BLaER1 treated with 17β-estradiol and CSF1 and Interleukin-3, amounts not matched to agents 10 nM and 100 nM (cell line): ENCODE results near the gene EIF4B.
"Not testable (repeated sequence)": the region's sequence is repeated elsewhere in the genome, so short reads cannot be mapped to it uniquely, and the experiment has no call there.

ENCODE experiments used
- H3K27ac ChIP-seq, 11 experiments: shearing (Covaris generic); formaldehyde crosslinking; 2 replicates each; pipeline ENCODE4 v1.8.1; 2022
- H3K27me3 ChIP-seq, 11 experiments: shearing (Covaris generic); formaldehyde crosslinking; 2 replicates each; pipeline ENCODE4 v1.8.1; 2022
- H3K36me3 ChIP-seq, 11 experiments: shearing (Covaris generic); formaldehyde crosslinking; 2 replicates each; pipeline ENCODE4 v1.8.1; 2022
- H3K4me1 ChIP-seq, 10 experiments: shearing (Covaris generic); formaldehyde crosslinking; 2 replicates each; pipeline ENCODE4 v1.8.1; 2022
- H3K4me2 ChIP-seq, 11 experiments: shearing (Covaris generic); formaldehyde crosslinking; 2 replicates each; pipeline ENCODE4 v1.8.1; 2022
- H3K4me3 ChIP-seq, 10 experiments: shearing (Covaris generic); formaldehyde crosslinking; 2 replicates each; pipeline ENCODE4 v1.8.1; 2022
- H3K9ac ChIP-seq, 11 experiments: shearing (Covaris generic); formaldehyde crosslinking; 2 replicates each; pipeline ENCODE4 v1.8.1; 2022
- H3K9me3 ChIP-seq, 11 experiments: shearing (Covaris generic); formaldehyde crosslinking; replicated peaks in 1 of 11; 2 replicates each; pipeline ENCODE4 v1.8.1; 2022
- H4K20me1 ChIP-seq, 11 experiments: shearing (Covaris generic); formaldehyde crosslinking; 2 replicates each; pipeline ENCODE4 v1.8.1; 2022
- Cebpa-rat ChIP-seq, 11 experiments: shearing (Covaris generic); IDR thresholded peaks; 2 replicates each; pipeline ENCODE4 v1.8.1; 2022

The EIF4B gene

DNA sequence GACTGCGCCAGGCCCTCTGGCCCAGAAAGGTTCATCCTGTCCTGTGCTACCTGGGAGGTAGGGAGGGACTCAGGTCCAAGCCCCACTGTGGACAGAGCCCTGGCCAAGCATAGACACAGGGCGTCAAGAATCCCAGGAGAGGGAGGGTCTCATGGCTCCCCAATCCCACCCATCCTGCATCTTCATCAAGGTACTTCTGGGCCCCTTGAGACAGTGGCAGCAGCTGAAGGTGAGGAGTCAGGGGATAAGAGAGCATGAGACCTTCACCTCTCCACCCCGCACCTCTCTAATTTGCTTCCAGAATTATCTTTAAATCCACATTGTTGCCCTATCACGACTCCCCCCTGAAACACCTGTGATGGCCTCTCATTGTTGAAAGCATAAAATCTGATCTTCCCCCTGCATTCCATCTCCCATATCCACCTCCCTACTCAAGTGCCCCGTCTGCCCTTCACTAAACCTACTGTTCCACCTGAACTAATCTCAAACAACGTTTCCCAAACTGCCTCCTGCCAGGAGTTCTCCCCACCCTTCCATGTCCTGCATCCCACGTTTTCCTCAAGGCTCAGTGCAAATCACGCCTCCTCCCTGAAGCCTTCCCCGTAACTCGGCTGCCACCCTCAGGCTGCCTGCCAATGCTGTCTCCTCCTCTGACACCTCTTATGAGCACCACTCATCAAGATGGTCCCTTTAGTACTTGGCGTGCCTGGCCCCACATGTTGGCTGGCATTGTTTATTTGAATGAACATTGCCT lies 30.3 kb upstream of the EIF4B start:
- Histone ChIP-seq H3K9me3 (no peaks in the 10 kb centered on the region), H3K4me2 (no peak overlapping the region), H3K27ac (no peak overlapping the region), H3K36me3 (no peaks in the 10 kb centered on the region), H3K4me3 (no peak overlapping the region), H3K4me1 (no peaks in the 10 kb centered on the region), H4K20me1 (no peaks in the 10 kb centered on the region), H3K27me3 (no peaks in the 10 kb centered on the region), H3K9ac (no peak overlapping the region)
- TF ChIP-seq Cebpa-rat (IDR thresholded peaks at IDR 0.05) = no peak

DNA sequence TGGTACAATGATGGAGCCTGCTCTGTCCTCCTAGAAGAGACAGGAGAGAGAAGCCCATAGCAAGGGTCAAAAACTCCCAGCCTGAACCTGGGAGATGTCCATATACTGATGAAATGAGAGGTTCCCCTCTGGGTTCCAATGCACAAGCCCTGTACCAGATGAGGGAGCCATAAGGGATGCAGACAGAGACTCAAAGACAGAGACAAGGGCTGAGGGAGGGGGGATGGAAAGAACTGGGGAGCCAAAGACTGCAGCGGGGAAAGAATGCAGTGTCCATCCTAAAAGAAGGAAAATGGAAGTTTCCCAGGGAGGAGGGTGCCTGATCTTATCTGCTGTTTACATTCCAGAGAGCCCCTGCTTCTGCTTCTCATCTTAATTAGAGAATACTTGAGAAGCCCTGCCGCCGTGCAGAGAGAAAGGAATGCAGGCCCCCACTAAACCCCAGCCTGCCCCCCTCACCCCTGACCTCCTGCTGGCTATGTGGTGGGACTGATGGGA lies 29.6 kb upstream of the EIF4B start:
- Histone ChIP-seq H3K9ac (no peak overlapping the region), H3K4me3 (no peak overlapping the region), H3K36me3 (no peaks in the 10 kb centered on the region), H4K20me1 (no peaks in the 10 kb centered on the region), H3K4me2 (no peak overlapping the region), H3K4me1 (no peaks in the 10 kb centered on the region), H3K9me3 (no peaks in the 10 kb centered on the region), H3K27ac (no peak overlapping the region), H3K27me3 (no peaks in the 10 kb centered on the region)
- TF ChIP-seq Cebpa-rat (IDR thresholded peaks at IDR 0.05) = no peak

DNA sequence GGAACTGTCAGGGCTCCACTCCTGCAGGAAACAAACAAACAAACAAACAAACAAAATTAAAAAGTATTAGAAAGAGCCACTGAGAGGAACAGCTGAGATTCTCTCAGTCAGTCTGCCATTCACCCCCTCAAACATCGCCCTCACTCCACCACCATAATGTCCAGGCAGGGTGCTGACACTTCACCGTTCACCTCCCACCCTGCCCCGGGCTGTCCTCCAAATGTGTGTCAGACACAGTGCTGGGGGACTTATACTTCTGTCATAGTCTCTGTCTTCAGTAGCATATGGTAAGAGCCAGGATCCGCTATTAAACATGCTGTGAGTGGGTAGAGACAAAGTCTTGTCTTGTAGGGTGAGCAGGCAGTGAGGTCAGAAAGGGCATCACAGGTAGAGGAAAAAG lies 29.1 kb upstream of the EIF4B start:
- H4K20me1 ChIP-seq = no peaks in the 10 kb centered on the region
- H3K4me1 ChIP-seq = no peaks in the 10 kb centered on the region
- H3K4me3 ChIP-seq = no peak overlapping the region
- H3K36me3 ChIP-seq = no peaks in the 10 kb centered on the region
- TF ChIP-seq Cebpa-rat (IDR thresholded peaks at IDR 0.05) = no peak
- H3K9ac ChIP-seq = no peak overlapping the region
- H3K4me2 ChIP-seq = no peak overlapping the region
- no peak overlapping the region for H3K27ac ChIP-seq
- no peaks in the 10 kb centered on the region for H3K27me3 ChIP-seq
- H3K9me3 ChIP-seq = no peaks in the 10 kb centered on the region

- no peaks in the 10 kb centered on the region for H3K9me3 ChIP-seq
- H3K4me3 ChIP-seq = no peak overlapping the region
- no peaks in the 10 kb centered on the region for H4K20me1 ChIP-seq
- no peaks in the 10 kb centered on the region for H3K27me3 ChIP-seq
- no peak overlapping the region for H3K27ac ChIP-seq
- no peaks in the 10 kb centered on the region for H3K4me1 ChIP-seq
- H3K9ac ChIP-seq = no peak overlapping the region
- no peak overlapping the region for H3K4me2 ChIP-seq
- TF ChIP-seq Cebpa-rat (IDR thresholded peaks at IDR 0.05) = no peak
- no peaks in the 10 kb centered on the region for H3K36me3 ChIP-seq
Observed at GRCh38 chr12:52980096-52980649, 26.1 kb upstream of the EIF4B start.

DNA sequence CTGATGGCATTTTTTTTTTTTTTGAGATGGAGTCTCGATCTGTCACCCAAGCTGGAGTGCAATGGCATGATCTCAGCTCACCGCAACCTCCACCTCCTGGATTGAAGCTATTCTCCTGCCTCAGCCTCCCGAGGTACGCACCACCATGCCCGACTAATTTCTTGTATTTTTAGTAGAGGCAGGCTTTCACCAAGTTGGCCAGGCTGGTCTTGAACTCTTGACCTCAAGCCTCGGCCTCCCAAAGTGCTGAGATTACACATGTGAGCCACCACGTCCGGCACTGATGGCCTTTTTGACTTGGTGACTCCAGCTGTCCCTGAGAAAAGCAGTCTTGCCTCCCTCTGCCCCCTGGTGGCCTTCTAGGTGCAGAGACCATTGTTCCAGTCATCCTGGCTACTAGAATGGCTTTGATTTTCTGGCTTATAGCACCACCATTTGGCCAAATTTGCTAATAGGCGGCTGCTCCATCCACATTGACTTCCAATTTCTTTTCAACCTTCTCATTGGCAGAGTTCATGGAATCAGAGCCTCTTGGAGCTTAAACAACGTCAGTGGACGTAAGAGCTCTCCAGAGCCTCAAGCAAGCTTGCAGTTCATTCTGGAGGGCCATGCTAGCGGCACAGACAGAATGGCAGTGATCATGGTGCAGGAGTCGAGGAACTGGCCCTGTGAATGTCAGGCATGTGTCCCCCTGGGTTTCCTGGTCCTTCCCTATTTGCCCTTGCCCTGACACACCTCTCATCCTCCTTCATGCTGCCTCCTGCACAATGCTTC lies 25.4 kb upstream of the EIF4B start:
- no peak for TF ChIP-seq Cebpa-rat (IDR thresholded peaks at IDR 0.05)
- H3K4me1 ChIP-seq = no peaks in the 10 kb centered on the region
- H3K4me2 ChIP-seq = no peak overlapping the region
- no peaks in the 10 kb centered on the region for H3K27me3 ChIP-seq
- no peaks in the 10 kb centered on the region for H4K20me1 ChIP-seq
- no peaks in the 10 kb centered on the region for H3K9me3 ChIP-seq
- H3K9ac ChIP-seq = no peak overlapping the region
- no peak overlapping the region for H3K4me3 ChIP-seq
- no peak overlapping the region for H3K27ac ChIP-seq
- no peaks in the 10 kb centered on the region for H3K36me3 ChIP-seq

GRCh38 chr12:52984136-52984535 lies 22.1 kb upstream of the EIF4B start:
- TF ChIP-seq Cebpa-rat (IDR thresholded peaks at IDR 0.05) = no peak
- Histone ChIP-seq H3K4me1 (peaks cover 0 to 4% (median 0%) of the 10 kb centered on the region in 10 experiments; a peak in 3 of 20 replicates), H3K27ac (no peak overlapping the region), H3K27me3 (no peaks in the 10 kb centered on the region), H3K9me3 (no peaks in the 10 kb centered on the region), H4K20me1 (no peaks in the 10 kb centered on the region), H3K9ac (no peak overlapping the region), H3K4me3 (no peak overlapping the region), H3K4me2 (no peak overlapping the region), H3K36me3 (no peaks in the 10 kb centered on the region)

- Histone ChIP-seq H3K4me2 (no peak overlapping the region), H3K4me1 (peaks cover 0 to 4% (median 0%) of the 10 kb centered on the region in 10 experiments; a peak in 3 of 20 replicates), H4K20me1 (no peaks in the 10 kb centered on the region), H3K27me3 (no peaks in the 10 kb centered on the region), H3K36me3 (no peaks in the 10 kb centered on the region), H3K4me3 (no peak overlapping the region), H3K9me3 (no peaks in the 10 kb centered on the region), H3K27ac (no peak overlapping the region), H3K9ac (no peak overlapping the region)
- TF ChIP-seq Cebpa-rat (IDR thresholded peaks at IDR 0.05) = no peak
Observed at GRCh38 chr12:52988898-52989297, 17.4 kb upstream of the EIF4B start.

GRCh38 chr12:52990206-52990605 lies 16.1 kb upstream of the EIF4B start:
- TF ChIP-seq Cebpa-rat (IDR thresholded peaks at IDR 0.05) = no peak
- Histone ChIP-seq H3K27ac (no peak overlapping the region), H3K9ac (no peak overlapping the region), H3K4me2 (no peak overlapping the region), H3K9me3 (no peaks in the 10 kb centered on the region), H4K20me1 (no peaks in the 10 kb centered on the region), H3K4me1 (peaks cover 0 to 4% (median 0%) of the 10 kb centered on the region in 10 experiments; a peak in 3 of 20 replicates), H3K27me3 (no peaks in the 10 kb centered on the region), H3K36me3 (no peaks in the 10 kb centered on the region), H3K4me3 (no peak overlapping the region)

DNA sequence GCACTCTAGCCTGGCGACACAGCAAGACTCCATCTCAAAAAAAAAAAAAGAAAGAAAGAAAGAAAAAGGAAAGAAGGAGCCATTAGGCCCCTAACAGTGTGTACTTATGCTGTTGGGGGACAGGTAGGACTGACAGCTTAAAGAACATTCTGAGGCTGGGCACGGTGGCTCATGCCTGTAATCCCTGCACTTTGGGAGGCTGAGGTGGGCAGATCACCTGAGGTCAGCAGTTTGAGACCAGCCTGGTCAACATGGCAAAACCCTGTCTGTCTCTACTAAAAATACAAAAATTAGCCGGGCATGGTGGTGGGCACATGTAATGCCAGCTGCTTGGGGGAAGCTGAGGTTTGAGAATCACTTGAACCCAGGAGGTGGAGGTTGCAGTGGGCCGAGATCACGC lies 14.0 kb upstream of the EIF4B start:
- not testable (repeated sequence) for H3K27ac ChIP-seq, H3K4me1 ChIP-seq, H4K20me1 ChIP-seq, H3K27me3 ChIP-seq, H3K4me3 ChIP-seq, H3K9me3 ChIP-seq, H3K9ac ChIP-seq, H3K4me2 ChIP-seq, H3K36me3 ChIP-seq
